ENCODE data around the gene BANK1. TPM values are rescaled to one million over a fixed set of nuclear protein-coding genes. Genes with fewer than 3 reads are reported as not detected.

The BANK1 gene
- total and polyA plus RNA-seq, 2 donors (not counting 1 experiment from before 2014, with no cell fraction given): 353 to 354 TPM

GRCh38 chr4:101787701-101788316 lies 2.7 kb upstream of the BANK1 start:
- Histone ChIP-seq H3K27ac (ENCODE audit: low read length in 2 of 2) (peak overlapping the region in 1 of 2 donors; percentile 47), H3K79me2 (ENCODE audit: control insufficient read depth, insufficient read depth, low read length) (peaks cover 78% of the 10 kb centered on the region), H3K9me3 (ENCODE audit: control extremely low read depth in 1 of 3, control insufficient read depth in 2 of 3, insufficient read depth in 1 of 3, low read length in 2 of 3) (peaks cover 0 to 6% (median 6%) of the 10 kb centered on the region in 3 donors), H2AFZ (ENCODE audit: insufficient read depth, low read depth, low read length, poor library complexity, severe bottlenecking) (no peak overlapping the region), H3K27me3 (replicated peaks in 1 of 4; ENCODE audit: control extremely low read depth in 1 of 4, control insufficient read depth in 3 of 4, insufficient read depth in 4 of 4, low read length in 3 of 4) (no peaks in the 10 kb centered on the region), H3K9ac (ENCODE audit: low read length) (no peak overlapping the region), H3K4me3 (ENCODE audit: control extremely low read depth in 1 of 5, extremely low read depth in 1 of 5, insufficient read depth in 1 of 5, low read depth in 2 of 5, low read length in 4 of 5) (peak overlapping the region in 1 of 5 experiments; percentile 9), H4K20me1 (ENCODE audit: control insufficient read depth, insufficient read depth, low read length, poor library complexity, severe bottlenecking) (no peaks in the 10 kb centered on the region), H3K4me2 (replicated peaks; ENCODE audit: low read depth, low read length, poor library complexity, severe bottlenecking) (no peak overlapping the region), H3K36me3 (replicated peaks in 1 of 2; ENCODE audit: control extremely low read depth in 1 of 2, control insufficient read depth in 1 of 2, extremely low read depth in 1 of 2, insufficient read depth in 2 of 2, low read length in 1 of 2) (no peaks in the 10 kb centered on the region), H3K4me1 (ENCODE audit: control insufficient read depth in 2 of 2, insufficient read depth in 2 of 2, low read length in 2 of 2) (peaks cover 11 to 39% of the 10 kb centered on the region in 2 donors)
- ATAC-seq (ENCODE audit: low read depth) (no peak), DNase-seq (no peak)
- POLR2A ChIA-PET: no interaction called here
- H3K4me3 Mint-ChIP-seq: peak overlapping the region; percentile 23
- H3K9me3 Mint-ChIP-seq (ENCODE audit: insufficient read depth): peaks cover 2% of the 10 kb centered on the region
- 100% methylated on average over 1 of the region's 4 CpGs for WGBS (ENCODE audit: insufficient coverage)
- no peaks in the 10 kb centered on the region for H3K27me3 Mint-ChIP-seq
- CTCF ChIA-PET: no interaction called here
- no peak for TF ChIP-seq CTCF (IDR thresholded peaks at IDR 0.05)
- no peak for TF ChIP-seq EZH2 (IDR thresholded peaks at IDR 0.05; ENCODE audit: borderline replicate concordance, insufficient read depth, low read depth, low read length, poor library complexity, severe bottlenecking)
- H3K4me1 Mint-ChIP-seq: peaks cover 42% of the 10 kb centered on the region
- H3K27ac Mint-ChIP-seq: peak overlapping the region; percentile 78
- intact Hi-C loops (cut with micrococcal nuclease): no loop called here

- DNase-seq (no peak), ATAC-seq (ENCODE audit: low read depth) (peak; percentile 16)
- Histone ChIP-seq H3K79me2 (ENCODE audit: control insufficient read depth, insufficient read depth, low read length) (peaks cover 89% of the 10 kb centered on the region), H3K9me3 (ENCODE audit: control extremely low read depth in 1 of 3, control insufficient read depth in 2 of 3, insufficient read depth in 1 of 3, low read length in 2 of 3) (peaks cover 0 to 6% (median 5%) of the 10 kb centered on the region in 3 donors), H4K20me1 (ENCODE audit: control insufficient read depth, insufficient read depth, low read length, poor library complexity, severe bottlenecking) (no peaks in the 10 kb centered on the region), H3K27ac (ENCODE audit: low read length in 2 of 2) (peak overlapping the region; percentile 91 to 95), H3K4me2 (replicated peaks; ENCODE audit: low read depth, low read length, poor library complexity, severe bottlenecking) (peak overlapping the region; percentile 80), H3K36me3 (replicated peaks in 1 of 2; ENCODE audit: control extremely low read depth in 1 of 2, control insufficient read depth in 1 of 2, extremely low read depth in 1 of 2, insufficient read depth in 2 of 2, low read length in 1 of 2) (peaks cover 0 to 9% of the 10 kb centered on the region in 2 experiments), H3K9ac (ENCODE audit: low read length) (peak overlapping the region; percentile 89), H3K4me1 (ENCODE audit: control insufficient read depth in 2 of 2, insufficient read depth in 2 of 2, low read length in 2 of 2) (peaks cover 17 to 52% of the 10 kb centered on the region in 2 donors), H3K4me3 (ENCODE audit: control extremely low read depth in 1 of 5, extremely low read depth in 1 of 5, insufficient read depth in 1 of 5, low read depth in 2 of 5, low read length in 4 of 5) (peak overlapping the region; percentile 65 to 99 (median 83)), H2AFZ (ENCODE audit: insufficient read depth, low read depth, low read length, poor library complexity, severe bottlenecking) (peak overlapping the region; percentile 74), H3K27me3 (replicated peaks in 1 of 4; ENCODE audit: control extremely low read depth in 1 of 4, control insufficient read depth in 3 of 4, insufficient read depth in 4 of 4, low read length in 3 of 4) (no peaks in the 10 kb centered on the region)
- H3K27ac Mint-ChIP-seq: peak overlapping the region; percentile 98
- peaks cover 57% of the 10 kb centered on the region for H3K4me1 Mint-ChIP-seq
- peaks cover 2% of the 10 kb centered on the region for H3K9me3 Mint-ChIP-seq (ENCODE audit: insufficient read depth)
- CTCF ChIA-PET: interaction anchor here (0.7 to 2.2 kb wide), 11 partner anchors 9 to 1698 kb away, joined by 3 to 11 read pairs (median 3); no protein-coding TSS in a partner anchor
- no peaks in the 10 kb centered on the region for H3K27me3 Mint-ChIP-seq
- POLR2A ChIA-PET: interaction anchor here (0.5 to 4.6 kb wide), 7 partner anchors 9 to 444 kb away, joined by 3 to 45 read pairs (median 6); partner anchors contain the start of gene PPP3CA
- intact Hi-C loops (cut with micrococcal nuclease): loop anchor here (2.0 to 10.0 kb wide), 9 partner anchors 36 to 706 kb away; partner anchors contain the start of gene PPP3CA
- H3K4me3 Mint-ChIP-seq: peak overlapping the region; percentile 90
- TF ChIP-seq EZH2 (IDR thresholded peaks at IDR 0.05; ENCODE audit: borderline replicate concordance, insufficient read depth, low read depth, low read length, poor library complexity, severe bottlenecking): no peak
- no peak for TF ChIP-seq CTCF (IDR thresholded peaks at IDR 0.05)
- 1% methylated on average over 10 of the region's 12 CpGs for WGBS (ENCODE audit: insufficient coverage)
Measured at GRCh38 chr4:101791182-101791558, 640 bp downstream of the BANK1 start.

Data from B cell (primary cell).